HG03432 (cell line): ENCODE results near the gene AK2.
A peak's percentile ranks its signal among the peaks of the same experiment; 100 is the strongest.
"Not testable (repeated sequence)": the region's sequence is repeated elsewhere in the genome, so short reads cannot be mapped to it uniquely, and the experiment has no call there.

Experiments
- ATAC-seq: cut with Tn5 transposase; IDR thresholded peaks from one replicate; pipeline ENCODE4 v1.9.1; 2021; ENCODE audit warnings: mild to moderate bottlenecking, moderate library complexity; ENCODE audit not compliant: unreplicated experiment

AK2 gene

GRCh38 chr1:33002006-33002405, 34.7 kb downstream of the AK2 start:
- ATAC-seq, result no peak

DNA sequence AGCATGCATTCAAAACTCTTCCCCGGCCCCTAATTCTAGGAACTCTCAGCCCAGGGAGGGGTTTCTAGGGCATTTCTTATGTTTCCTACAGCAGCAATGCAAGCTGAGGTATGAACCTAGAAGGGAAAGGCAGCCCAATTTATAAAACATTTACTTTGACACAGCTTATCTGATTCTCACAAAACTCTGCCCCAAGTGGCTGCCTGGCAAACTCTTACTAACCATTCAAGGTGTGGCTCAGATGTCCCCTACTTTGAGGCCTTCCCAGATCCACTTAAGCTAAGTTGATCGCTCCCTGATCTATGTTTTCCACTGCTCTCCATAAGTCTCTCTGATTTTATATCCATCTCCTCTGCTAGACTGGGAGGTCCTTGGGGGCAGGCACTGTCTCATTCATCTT, 35.4 kb downstream of the AK2 start:
- ATAC-seq, result no peak

DNA sequence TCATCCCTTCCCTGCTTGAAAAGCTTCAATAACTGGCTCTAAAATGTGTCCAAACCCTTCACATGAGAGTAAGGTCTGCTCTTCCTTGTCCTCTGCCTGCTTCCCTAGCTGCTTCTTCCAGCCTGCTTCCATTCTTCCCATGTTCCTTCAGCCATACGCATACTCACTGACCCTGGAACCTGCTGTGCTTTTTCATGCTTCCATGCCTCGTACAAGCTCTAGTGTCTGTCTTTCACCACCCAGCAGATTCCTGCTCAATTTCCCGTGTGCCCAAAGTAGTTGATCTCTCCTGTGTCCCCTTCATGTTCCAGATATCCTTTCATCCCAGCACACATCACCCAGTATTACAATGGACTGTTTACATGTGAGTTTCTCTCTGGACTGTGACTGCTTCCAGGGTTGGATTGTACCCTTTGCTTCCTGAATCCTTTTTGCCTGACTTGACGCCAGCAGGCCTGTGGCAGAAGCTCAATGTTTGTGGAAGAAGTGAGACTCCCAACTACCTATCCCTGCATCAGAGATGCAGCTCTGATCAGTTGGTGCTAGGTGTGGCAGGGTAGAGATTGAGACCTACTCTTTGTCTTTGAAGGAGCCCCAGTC, 36.2 kb downstream of the AK2 start:
- no peak for ATAC-seq

DNA sequence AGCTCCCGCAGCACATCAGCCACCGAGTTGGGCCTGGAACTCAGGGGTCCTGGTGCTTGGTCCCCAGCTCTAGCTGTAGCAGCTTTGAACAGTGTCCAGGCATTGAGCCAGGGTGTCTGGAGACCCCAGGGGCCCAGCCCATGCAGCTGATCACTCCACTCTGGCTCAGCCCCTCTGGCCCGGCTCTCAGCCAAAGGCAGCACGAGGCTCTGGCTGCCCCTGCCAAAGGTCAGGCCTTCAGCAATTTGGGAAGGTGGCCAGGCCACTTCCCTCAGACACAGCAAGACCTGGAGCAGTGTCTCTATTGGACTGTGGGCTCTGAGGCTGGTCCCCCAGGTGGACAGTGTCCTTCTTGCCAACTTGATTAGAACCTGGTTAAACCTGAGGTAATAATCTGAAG, 37.7 kb downstream of the AK2 start:
- no peak for ATAC-seq

DNA sequence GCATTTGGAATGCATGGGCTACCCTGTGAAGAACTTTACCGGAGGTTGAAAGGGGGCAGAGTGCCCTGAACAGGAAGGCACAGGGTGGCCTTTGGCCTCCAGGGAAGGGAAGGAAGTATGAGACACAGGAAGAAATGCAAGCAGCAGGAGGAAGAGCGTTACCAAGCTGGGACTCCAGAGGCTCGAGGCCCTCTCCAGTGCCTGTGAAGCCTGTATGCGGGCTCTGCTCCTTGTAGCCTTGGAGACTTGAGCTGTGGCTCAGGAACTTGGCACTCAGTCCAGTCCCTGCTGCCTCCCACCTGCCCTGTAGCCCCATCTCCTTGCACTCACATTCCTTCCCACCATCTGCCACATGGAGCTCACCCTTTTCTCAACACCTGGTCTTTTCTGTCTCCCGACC, 38.6 kb downstream of the AK2 start:
- no peak for ATAC-seq

GRCh38 chr1:32997381-32997891, 39.2 kb downstream of the AK2 start:
- ATAC-seq, result no peak

- not testable (repeated sequence) for ATAC-seq
These were observed 43.4 kb downstream of the AK2 start for GRCh38 chr1:32993324-32993636.

GRCh38 chr1:32992489-32993323, 44.0 kb downstream of the AK2 start:
- peak; percentile 87 for ATAC-seq

- peak; percentile 11 for ATAC-seq
These were observed 44.7 kb downstream of the AK2 start for GRCh38 chr1:32991819-32992488.

DNA sequence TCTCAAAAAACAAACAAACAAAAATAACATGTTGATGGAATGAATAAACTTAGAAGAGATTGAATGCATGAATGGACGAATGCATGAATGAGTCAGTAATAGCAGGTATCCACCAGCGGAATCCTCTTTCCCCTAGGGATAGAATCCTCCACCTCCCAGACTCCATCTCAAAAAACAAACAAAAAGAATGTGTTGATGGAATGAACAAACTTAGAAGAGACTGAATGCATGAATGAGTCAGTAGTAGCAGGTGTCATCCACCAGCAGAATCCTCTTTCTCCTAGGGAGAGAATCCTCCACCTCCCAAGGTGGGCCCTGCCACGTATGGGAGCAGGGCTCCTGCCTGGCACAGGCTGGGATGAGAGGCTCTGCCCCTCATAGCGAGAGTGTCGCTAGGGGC, 45.3 kb downstream of the AK2 start:
- ATAC-seq, result no peak

- ATAC-seq, result no peak
These were observed 45.8 kb downstream of the AK2 start for GRCh38 chr1:32990887-32991286.

DNA sequence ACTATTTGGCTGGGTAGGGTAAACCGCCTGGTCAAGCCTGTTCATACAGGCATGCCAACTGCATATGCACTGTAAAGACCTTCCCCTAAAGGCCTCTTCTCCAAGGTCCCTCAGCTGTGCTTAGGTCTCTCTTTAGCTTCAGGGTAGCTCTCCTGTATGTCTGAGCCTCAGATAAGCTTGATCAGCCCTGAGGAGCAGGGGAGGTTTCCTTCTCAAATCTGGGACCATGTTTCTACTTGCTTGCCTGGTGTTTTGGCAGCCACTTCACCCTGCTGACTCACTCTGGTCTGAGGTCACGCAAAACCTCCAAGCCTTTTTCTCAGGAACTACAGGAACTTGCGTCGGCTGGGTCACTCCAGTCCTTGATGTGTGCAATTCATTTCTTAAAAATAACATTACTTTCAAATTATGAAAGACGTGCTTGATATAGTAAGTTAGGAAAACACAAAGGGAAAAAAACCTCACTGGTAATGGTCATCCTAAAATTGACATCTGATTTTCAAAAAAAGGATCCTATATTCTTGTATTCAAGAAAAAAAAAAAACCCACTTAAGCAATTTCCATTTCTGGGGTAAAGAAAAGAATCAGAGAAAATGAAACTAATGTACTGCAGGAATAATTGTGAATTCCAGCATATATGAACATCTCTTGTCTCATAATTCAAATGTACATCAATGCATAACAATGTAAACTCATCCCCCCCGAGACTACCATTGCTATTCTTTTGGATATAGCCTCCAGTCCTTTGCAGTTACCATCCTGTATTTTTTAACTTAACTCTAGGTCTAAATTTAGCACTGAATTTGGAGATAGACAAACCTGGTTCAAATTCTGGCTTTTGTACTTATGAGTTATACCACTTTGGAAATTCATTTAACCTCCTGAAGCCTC, 47.3 kb downstream of the AK2 start:
- ATAC-seq, result no peak

- no peak for ATAC-seq
These were observed 48.0 kb downstream of the AK2 start for GRCh38 chr1:32988665-32989064.

GRCh38 chr1:32985226-32985625, 51.5 kb downstream of the AK2 start:
- ATAC-seq, result no peak

DNA sequence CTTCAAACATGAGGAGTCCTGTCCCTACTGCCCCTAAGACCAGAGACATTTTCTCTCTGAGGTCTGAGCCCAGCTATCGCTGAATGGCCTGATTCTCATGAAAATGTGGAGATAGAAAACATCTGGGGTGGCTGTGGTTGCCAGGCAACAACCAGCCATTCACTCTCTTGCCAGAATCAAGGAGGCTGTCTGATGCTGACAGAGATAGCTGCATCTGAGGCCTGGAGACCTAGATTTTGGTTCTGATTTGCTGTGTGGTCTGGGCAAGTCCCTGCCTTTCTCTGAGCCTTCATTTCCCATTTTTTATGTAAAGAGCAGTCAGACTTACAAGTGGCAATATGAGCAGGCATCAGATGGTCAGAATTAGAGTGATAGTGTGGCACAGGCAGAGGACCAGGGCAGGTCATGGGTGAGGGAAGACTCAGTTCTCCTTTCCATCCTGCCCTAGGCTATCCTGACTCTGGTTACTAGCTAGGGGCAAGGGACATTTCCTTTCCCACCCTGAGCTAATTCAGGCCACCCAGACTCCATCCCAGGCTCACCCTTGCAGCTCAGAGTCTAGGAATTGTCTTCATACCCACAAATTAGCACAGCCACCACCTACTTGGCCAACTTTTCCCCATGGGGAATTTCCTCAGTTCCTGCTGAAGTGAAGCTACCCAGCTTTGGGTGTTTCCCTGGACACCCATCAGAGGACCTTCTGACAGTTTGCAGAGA, 52.1 kb downstream of the AK2 start:
- no peak for ATAC-seq

- no peak for ATAC-seq
These were observed 52.6 kb downstream of the AK2 start for GRCh38 chr1:32984090-32984454.

DNA sequence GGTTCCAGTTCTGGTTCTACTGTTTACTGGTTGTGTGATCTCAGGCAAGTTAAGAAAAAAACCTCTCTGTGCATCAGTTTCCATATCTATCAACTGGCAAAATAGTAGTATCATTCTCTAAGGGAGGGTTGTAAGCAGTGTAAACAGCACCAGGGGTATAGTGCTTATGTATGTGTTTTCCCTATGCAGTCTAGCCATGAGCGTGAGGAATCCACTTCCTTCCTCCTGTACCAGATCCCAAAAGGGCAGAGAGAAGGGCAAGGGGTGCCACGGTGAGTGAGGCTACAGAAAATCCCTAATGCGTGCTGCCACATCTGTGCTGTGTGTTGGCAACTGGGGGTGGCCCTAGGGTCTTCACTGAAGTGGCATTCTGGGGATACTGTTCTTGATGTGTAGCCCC, 53.7 kb downstream of the AK2 start:
- ATAC-seq, result no peak

DNA sequence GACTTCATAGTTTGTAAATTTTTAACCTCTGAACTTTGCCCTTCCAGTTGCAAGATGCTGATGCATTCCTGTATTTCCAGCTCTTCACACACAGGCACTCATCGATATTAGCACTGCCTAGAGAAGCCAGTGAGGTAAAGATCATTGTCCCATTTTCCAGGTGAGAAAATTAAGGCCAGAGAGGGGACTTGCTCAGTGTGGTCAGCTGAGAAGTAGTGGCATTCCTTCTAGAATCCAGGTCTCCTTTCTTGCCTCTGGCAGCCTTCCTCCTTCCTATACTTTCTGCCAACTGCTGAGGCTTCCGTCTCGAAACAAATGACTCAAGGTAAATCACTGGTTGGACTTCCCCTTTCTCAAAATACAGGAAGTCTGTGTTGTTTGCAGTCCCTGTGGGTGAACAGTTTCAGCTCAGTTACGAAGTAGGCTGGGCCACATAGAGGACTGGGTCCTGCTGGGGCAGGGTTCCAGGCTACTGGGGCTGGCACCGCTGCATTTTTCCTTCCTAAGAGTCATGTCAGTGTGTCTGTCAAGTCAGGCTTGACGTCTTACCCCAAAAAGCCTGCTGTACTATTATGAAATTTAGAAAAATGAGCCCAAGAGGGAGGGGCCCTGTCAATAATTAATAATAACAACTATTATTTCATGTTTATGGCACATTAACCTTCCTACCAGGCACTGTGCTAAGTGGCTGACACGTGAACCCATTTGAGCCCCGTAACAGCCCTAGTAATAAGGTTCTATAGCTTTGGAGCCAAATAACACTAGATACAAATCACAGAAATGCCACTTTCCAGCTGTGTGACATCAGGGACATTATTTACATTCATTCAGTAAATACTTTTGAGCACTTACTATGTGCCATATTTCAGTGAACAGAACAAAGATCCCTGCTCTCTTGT, 55.4 kb downstream of the AK2 start:
- peak; percentile 92 for ATAC-seq

GRCh38 chr1:32980080-32980479, 56.6 kb downstream of the AK2 start:
- no peak for ATAC-seq
